HG03520 (cell line): ENCODE measurements around the gene ELF2.
"Not testable (repeated sequence)": the region's sequence is repeated elsewhere in the genome, so short reads cannot be mapped to it uniquely, and the experiment has no call there.

ENCODE experiments used
- ATAC-seq: cut with Tn5 transposase; IDR thresholded peaks from one replicate; pipeline ENCODE4 v1.9.1; 2021; ENCODE audit warnings: mild to moderate bottlenecking, moderate library complexity; ENCODE audit not compliant: unreplicated experiment

The ELF2 gene

DNA sequence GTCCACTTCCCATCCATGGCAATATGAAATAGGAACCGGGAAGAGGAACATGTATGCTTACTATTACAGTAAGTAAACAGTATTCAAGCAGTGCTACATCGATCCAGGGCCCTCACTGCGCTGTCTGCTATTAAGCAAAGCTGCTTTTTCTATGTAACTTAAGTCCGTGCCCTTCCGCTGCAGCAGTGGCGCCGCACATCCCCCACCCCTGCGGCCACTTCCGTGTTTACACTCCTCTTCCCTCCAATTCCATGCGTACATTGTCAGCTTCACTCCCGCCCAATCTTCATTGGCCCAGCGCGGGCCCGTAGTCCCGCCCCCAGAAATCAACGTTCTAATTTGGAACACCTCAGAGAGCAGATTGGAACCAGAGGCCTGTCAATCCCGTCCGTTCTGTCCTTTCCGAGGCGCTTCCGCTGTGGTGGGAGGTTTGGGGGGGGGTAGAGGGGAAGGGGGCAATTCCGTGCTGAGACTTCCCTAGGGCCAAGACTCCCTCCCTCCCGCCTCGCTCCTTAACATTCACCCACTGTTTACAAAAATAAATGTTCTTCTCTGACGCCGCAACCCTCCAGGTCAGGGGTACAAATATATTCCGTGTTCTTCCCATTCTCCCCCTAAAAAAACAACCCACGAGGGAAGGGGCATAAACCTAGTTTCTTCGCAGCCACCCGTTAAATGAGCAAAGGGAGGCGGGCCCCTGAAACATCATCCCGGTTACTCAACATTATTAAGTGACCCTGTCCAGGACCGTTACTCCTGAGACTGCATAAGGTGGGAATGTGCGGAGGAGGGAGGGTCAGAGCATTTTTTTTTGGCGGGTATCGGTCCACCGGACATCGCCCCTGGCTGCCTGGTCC, 94.0 kb downstream of the ELF2 start:
- peak; percentile 77 for ATAC-seq

DNA sequence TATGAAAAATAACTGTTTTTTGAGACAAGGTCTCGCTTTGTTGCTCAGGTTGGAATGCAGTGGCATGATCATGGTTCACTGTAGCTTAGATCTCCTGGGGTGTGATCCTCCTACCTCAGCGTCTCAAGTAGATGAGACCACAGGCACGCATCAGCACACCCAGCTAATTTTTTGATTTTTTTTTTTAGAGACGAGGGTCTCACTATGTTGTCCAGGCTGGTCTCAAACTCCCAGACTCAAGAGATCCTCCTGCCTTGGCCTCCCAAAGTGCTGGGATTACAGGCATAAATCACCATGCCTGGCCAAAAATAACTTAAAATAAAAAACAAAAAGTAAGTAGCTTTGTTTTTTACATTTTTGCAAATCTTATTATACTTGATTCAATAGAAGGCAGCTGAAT, 98.1 kb downstream of the ELF2 start:
- no peak for ATAC-seq

DNA sequence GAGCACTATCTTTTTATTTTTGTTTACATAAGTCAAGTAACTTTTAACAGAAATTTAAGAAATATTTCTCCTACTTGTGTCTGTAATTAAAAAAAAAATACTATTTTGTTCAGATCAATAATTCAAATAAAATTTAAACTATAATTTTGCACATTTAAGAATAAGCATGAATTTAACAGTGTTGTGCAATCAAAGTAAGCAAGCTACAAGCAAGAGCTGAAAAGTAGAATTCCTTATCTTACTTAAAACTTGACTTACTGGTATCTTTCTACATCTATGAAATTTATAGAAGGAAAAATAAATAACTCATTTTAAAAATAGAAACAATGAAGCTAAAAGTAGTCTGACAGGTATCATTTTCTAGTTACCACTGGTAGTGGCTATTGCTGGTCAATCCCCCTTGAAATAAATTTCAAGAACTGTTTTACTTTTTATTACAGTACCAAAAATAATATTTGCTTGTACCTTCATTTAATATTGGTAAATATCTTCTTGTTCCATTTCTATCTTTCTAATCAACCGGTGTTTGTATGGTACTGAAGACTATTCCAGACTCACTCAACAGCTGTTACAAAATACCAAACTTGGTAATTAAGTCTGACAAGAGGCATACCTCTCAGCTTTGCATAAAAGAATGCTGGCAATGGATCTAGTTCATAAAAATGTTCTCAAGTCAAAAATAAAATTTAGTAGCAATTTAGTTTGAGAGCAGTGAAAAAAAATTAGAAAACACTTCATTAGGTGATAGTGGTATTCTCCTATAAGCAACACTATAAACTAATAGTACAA, 99.3 kb downstream of the ELF2 start:
- ATAC-seq = no peak

GRCh38 chr4:139076016-139076744, 100.8 kb downstream of the ELF2 start:
- ATAC-seq = no peak

- ATAC-seq = no peak
These were observed 116.4 kb downstream of the ELF2 start for GRCh38 chr4:139060591-139060990.

GRCh38 chr4:139059026-139059425, 118.0 kb downstream of the ELF2 start:
- ATAC-seq = not testable (repeated sequence)

- ATAC-seq = no peak
These were observed 122.1 kb downstream of the ELF2 start for GRCh38 chr4:139054791-139055505.

DNA sequence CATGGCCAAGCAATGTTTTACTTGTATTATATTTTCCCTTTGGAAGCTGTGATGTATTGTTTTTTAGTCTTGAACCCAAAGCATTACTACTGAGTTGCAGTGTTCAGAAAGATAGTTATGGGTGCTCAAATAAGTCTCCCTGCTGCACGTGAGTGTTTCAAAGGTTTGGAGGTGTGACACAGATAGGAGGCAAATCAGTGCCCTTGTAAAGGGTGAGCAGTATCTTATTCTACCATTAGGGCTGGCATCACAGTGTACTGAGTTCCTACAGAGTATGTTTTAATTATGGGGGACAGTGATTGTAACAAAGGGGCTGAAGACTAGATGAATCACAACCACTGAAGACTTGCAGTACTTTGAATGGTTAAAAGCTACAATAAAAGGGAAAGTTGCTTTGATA, 123.1 kb downstream of the ELF2 start:
- no peak for ATAC-seq

- no peak for ATAC-seq
These were observed 126.6 kb downstream of the ELF2 start for GRCh38 chr4:139050446-139050845.

- ATAC-seq = no peak
These were observed 129.0 kb downstream of the ELF2 start for GRCh38 chr4:139048026-139048425.

- no peak for ATAC-seq
These were observed 132.7 kb downstream of the ELF2 start for GRCh38 chr4:139044291-139044690.

GRCh38 chr4:139042981-139043460, 134.0 kb downstream of the ELF2 start:
- no peak for ATAC-seq

- no peak for ATAC-seq
These were observed 138.1 kb downstream of the ELF2 start for GRCh38 chr4:139038874-139039443.

DNA sequence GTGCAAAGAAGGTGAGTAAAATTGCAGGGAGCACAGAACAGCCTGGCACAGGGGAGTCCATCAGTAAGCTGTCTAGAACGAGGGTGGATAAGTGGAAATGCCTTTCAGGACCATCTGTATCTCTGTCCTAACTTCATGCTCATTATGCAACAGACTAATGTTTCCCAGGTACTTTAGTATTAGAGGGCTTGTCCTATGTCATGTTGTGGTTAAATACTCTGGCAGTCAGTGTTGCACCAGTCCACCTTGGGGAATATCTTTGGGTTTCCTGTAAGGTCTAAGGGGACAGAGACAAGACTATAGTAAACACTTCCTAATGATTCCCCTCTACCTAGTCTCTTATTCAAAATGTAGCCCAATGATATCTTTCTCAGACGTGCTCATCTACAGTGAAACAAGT, 140.1 kb downstream of the ELF2 start:
- no peak for ATAC-seq

GRCh38 chr4:139035650-139036049, 141.4 kb downstream of the ELF2 start:
- ATAC-seq = no peak

DNA sequence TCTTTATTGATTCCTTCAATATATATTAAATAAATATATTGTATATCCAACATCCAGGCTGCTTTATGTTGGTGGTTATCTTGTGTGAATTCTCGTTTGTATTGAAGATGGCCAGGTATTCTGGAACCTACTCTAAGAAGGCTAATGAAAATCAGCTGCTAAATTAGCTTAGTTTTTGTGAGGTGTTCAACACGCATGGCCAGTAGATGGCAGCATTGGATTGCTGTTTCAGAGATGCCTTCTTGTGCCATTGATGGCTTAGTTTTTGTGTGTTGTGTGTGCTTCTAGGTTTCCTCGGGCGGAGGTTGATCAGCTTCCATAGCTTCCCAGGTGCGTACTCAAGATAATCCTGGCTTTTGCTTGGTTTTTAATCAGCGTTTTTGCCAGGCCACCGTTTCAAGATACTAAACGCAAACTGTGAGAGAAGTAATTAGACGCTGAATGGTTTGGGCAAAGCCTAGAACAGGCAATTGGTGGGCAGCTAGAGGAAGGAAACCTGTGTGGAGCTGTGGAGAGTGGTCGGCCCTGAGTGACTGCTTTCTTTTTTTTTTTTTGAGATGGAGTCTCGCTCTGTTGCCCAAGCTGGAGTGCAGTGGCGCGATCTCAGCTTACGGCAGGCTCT, 146.3 kb downstream of the ELF2 start:
- peak; percentile 71 for ATAC-seq

- not testable (repeated sequence) for ATAC-seq
These were observed 147.1 kb downstream of the ELF2 start for GRCh38 chr4:139029866-139030363.

- ATAC-seq = no peak
These were observed 148.8 kb downstream of the ELF2 start for GRCh38 chr4:139028191-139028661.

DNA sequence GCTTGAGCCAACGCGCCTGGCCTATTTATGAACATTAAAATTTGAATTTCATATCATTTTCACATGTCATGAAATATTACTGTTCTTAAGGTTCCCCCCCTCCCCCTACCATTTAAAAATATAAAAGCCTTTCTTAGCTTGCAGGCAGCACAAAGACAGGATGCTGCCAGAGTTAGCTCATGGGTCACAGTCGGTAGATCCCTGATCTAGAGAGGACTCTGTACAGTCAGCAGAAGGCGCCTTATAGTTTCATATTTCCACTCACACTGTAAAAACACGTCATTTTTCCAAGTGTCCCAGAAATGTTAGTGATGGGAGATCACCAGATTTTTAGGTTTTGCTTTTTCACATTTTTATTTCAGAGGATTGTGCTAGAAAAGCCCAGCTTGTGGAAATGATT, 149.2 kb downstream of the ELF2 start:
- ATAC-seq = no peak
